Activated CD8-positive, alpha-beta memory T cell treated with anti-CD3 and anti-CD28 coated beads for 24 hours (primary cell): Measurements from ENCODE around the gene PKIG.
"Not testable (repeated sequence)": the region's sequence is repeated elsewhere in the genome, so short reads cannot be mapped to it uniquely, and the experiment has no call there.

Experiments used
- DNase-seq: peaks from one replicate; pipeline ENCODE4 v3.0.0-alpha.2; 2020

Gene PKIG

GRCh38 chr20:44582311-44583025 lies at the start of gene PKIG:
Gene PKIG, plus strand, starts transcription at chr20:44582579. Its CDS starts 31,978 bp downstream, at chr20:44614557.
- DNase-seq, result no peak

- DNase-seq, result peak; percentile 58
Measured at GRCh38 chr20:44532981-44533331, 49.4 kb upstream of the PKIG start.

- DNase-seq, result peak; percentile 11
Measured at GRCh38 chr20:44533928-44534327, 48.5 kb upstream of the PKIG start.

- DNase-seq, result no peak
Measured at GRCh38 chr20:44536175-44536574, 46.2 kb upstream of the PKIG start.

- DNase-seq, result no peak
Measured at GRCh38 chr20:44537993-44538392, 44.4 kb upstream of the PKIG start.

GRCh38 chr20:44540834-44541233 lies 41.5 kb upstream of the PKIG start:
- DNase-seq, result no peak

- DNase-seq, result no peak
Measured at GRCh38 chr20:44541992-44542391, 40.4 kb upstream of the PKIG start.

GRCh38 chr20:44542890-44543289 lies 39.5 kb upstream of the PKIG start:
- DNase-seq, result no peak

GRCh38 chr20:44543358-44543757 lies 39.0 kb upstream of the PKIG start:
- DNase-seq, result no peak

GRCh38 chr20:44544263-44544662 lies 38.1 kb upstream of the PKIG start:
- DNase-seq, result no peak

- DNase-seq, result no peak
Measured at GRCh38 chr20:44547419-44547818, 35.0 kb upstream of the PKIG start.

- no peak for DNase-seq
Measured at GRCh38 chr20:44549123-44549522, 33.3 kb upstream of the PKIG start.

- no peak for DNase-seq
Measured at GRCh38 chr20:44552050-44552449, 30.3 kb upstream of the PKIG start.

- DNase-seq, result no peak
Measured at GRCh38 chr20:44552568-44552949, 29.8 kb upstream of the PKIG start.

- DNase-seq, result no peak
Measured at GRCh38 chr20:44552950-44553908, 29.1 kb upstream of the PKIG start.

- no peak for DNase-seq
Measured at GRCh38 chr20:44559302-44559701, 23.1 kb upstream of the PKIG start.

GRCh38 chr20:44560229-44560628 lies 22.1 kb upstream of the PKIG start:
- no peak for DNase-seq

- not testable (repeated sequence) for DNase-seq
Measured at GRCh38 chr20:44560818-44561217, 21.6 kb upstream of the PKIG start.

GRCh38 chr20:44561876-44562275 lies 20.5 kb upstream of the PKIG start:
- no peak for DNase-seq

GRCh38 chr20:44566018-44566417 lies 16.4 kb upstream of the PKIG start:
- DNase-seq, result no peak

- no peak for DNase-seq
Measured at GRCh38 chr20:44566811-44567210, 15.6 kb upstream of the PKIG start.

- no peak for DNase-seq
Measured at GRCh38 chr20:44570367-44570766, 12.0 kb upstream of the PKIG start.

- DNase-seq, result no peak
Measured at GRCh38 chr20:44571362-44571988, 10.9 kb upstream of the PKIG start.
